GM12878 (cell line): Measurements from ENCODE around the gene CCDC149. TPM values are rescaled to one million over a fixed set of nuclear protein-coding genes. Genes with fewer than 3 reads are reported as not detected.

ENCODE experiments used
- ATAC-seq: fragments of 200-7000 bp; cut with Tn5 transposase; 3 replicates; pipeline ENCODE4 v1.9.1; 2020; ENCODE audit warnings: mild to moderate bottlenecking, moderate library complexity
- BruUV-seq: library from RNA; stranded (reverse); fragments of 400-500 nt; replicated peaks from 2 replicates; lab custom pipeline; 2021; lab: Mats Ljungman, UMichigan
- CTCF ChIA-PET: fragments of 300-600 bp; sonication (Branson Sonifier 250); formaldehyde crosslinking; extraction: SDS; loops from one replicate; lab custom pipeline; 2021; ENCODE audit warnings: inconsistent platforms; lab: Yijun Ruan, JAX
- POLR2A ChIA-PET: fragments of 350-600 bp; formaldehyde crosslinking; extraction: SDS; loops from one replicate; lab custom pipeline; 2021; ENCODE audit warnings: inconsistent platforms; lab: Charles Lee
- RAD21 ChIA-PET: fragments of 300-600 bp; sonication (Branson Sonifier 250); formaldehyde crosslinking; loops from one replicate; lab custom pipeline; 2023; ENCODE audit warnings: antibody characterized with exemption; ENCODE audit not compliant: unreplicated experiment; lab: Charles Lee
- SMC1A ChIA-PET: fragments of 300-600 bp; sonication (Branson Sonifier 250); formaldehyde crosslinking; loops from one replicate; lab custom pipeline; 2023; ENCODE audit not compliant: unreplicated experiment, uncharacterized antibody; lab: Charles Lee
- DNase-seq: peaks from one replicate; pipeline ENCODE4 v3.0.0-alpha.2; 2011; ENCODE audit warnings: low read depth, low spot score
- FAIRE-seq: peaks from 3 replicates; lab custom pipeline; 2011; peaks lifted over from hg19 to GRCh38; lab: Jason Lieb, UNC
- H2AFZ ChIP-seq: 2 replicates; pipeline ENCODE4 v1.6.0; 2011; ENCODE audit warnings: low read depth, low read length, control low read depth; ENCODE audit not compliant: control insufficient read depth
- H3K27ac ChIP-seq: 2 replicates; pipeline ENCODE4 v1.5.1; 2011; ENCODE audit warnings: control low read depth; ENCODE audit not compliant: control insufficient read depth, insufficient read depth
- H3K27me3 ChIP-seq, 2 experiments: replicated peaks in 1 of 2; 2 replicates each; pipeline versions ENCODE4 v1.6.0 to v1.6.1; 2011; ENCODE audit warnings: low read length in 1 of 2; ENCODE audit not compliant: control insufficient read depth in 2 of 2, insufficient read depth in 2 of 2
- H3K36me3 ChIP-seq, 2 experiments: 2 replicates each; pipeline ENCODE4 v1.5.1; 2011; ENCODE audit warnings: low read length in 1 of 2; ENCODE audit not compliant: control insufficient read depth in 2 of 2, insufficient read depth in 2 of 2
- H3K4me1 ChIP-seq: 2 replicates; pipeline ENCODE4 v1.6.1; 2011; ENCODE audit warnings: mild to moderate bottlenecking, low read length, moderate library complexity, mixed read lengths; ENCODE audit not compliant: control insufficient read depth, insufficient read depth
- H3K4me2 ChIP-seq: 2 replicates; pipeline ENCODE4 v1.6.0; 2011; ENCODE audit warnings: control low read depth; ENCODE audit not compliant: control insufficient read depth, insufficient read depth
- H3K4me3 ChIP-seq: fragments of 200-600 bp; sonication (generic); 2 replicates; pipeline ENCODE4 v1.5.1; 2016
- H3K79me2 ChIP-seq: 2 replicates; pipeline ENCODE4 v1.6.0; 2011; ENCODE audit warnings: low read length; ENCODE audit not compliant: control insufficient read depth, insufficient read depth
- H3K9ac ChIP-seq: 2 replicates; pipeline ENCODE4 v1.8.0; 2011; ENCODE audit warnings: low read length, control low read depth, mixed read lengths; ENCODE audit not compliant: control insufficient read depth, insufficient read depth
- H3K9me3 ChIP-seq: replicated peaks from 3 replicates; pipeline ENCODE4 v1.5.1; 2011; ENCODE audit warnings: mild to moderate bottlenecking, low read length; ENCODE audit not compliant: control insufficient read depth, insufficient read depth
- H4K20me1 ChIP-seq: 2 replicates; pipeline ENCODE4 v1.6.0; 2011; ENCODE audit not compliant: control insufficient read depth, insufficient read depth
- ATF3 ChIP-seq: IDR thresholded peaks from 2 replicates; pipeline ENCODE4 v1.6.1; 2011; ENCODE audit warnings: low read depth, mild to moderate bottlenecking, low read length, moderate library complexity, borderline replicate concordance; ENCODE audit errors: extremely low read depth
- CHD4 ChIP-seq: fragments of 200-600 bp; sonication (generic); IDR thresholded peaks from 2 replicates; pipeline ENCODE4 v1.6.1; 2016; ENCODE audit warnings: mild to moderate bottlenecking
- CREB1 ChIP-seq: IDR thresholded peaks from 2 replicates; pipeline ENCODE4 v1.6.1; 2012; ENCODE audit warnings: low read depth, mild to moderate bottlenecking, inconsistent platforms
- E2F4 ChIP-seq: IDR thresholded peaks from 2 replicates; pipeline ENCODE4 v1.6.1; 2012; ENCODE audit warnings: low read depth, low read length, improper control_type of control experiment
- MAX ChIP-seq: IDR thresholded peaks from 2 replicates; pipeline ENCODE4 v1.6.1; 2012; ENCODE audit warnings: low read depth, low read length, improper control_type of control experiment
- NR2C1 ChIP-seq: fragments of 450-650 bp; IDR thresholded peaks from 2 replicates; pipeline ENCODE4 v1.6.1; 2017; ENCODE audit warnings: antibody characterized with exemption, mild to moderate bottlenecking, moderate library complexity
- POLR2AphosphoS5 ChIP-seq: IDR thresholded peaks from 2 replicates; pipeline ENCODE4 v1.6.1; 2011; ENCODE audit warnings: mild to moderate bottlenecking, low read length, inconsistent platforms
- RBBP5 ChIP-seq: fragments of 200-600 bp; sonication (generic); conservative IDR thresholded peaks from 2 replicates; pipeline ENCODE4 v1.6.1; 2016
- ZBED1 ChIP-seq: IDR thresholded peaks from 2 replicates; pipeline ENCODE4 v1.6.1; 2016; ENCODE audit warnings: borderline replicate concordance
- WGBS: methylation state at CpG from one replicate; pipeline ENCODE4 v1.1.6; 2016; ENCODE audit warnings: low lambda C conversion rate; ENCODE audit not compliant: insufficient replicate concordance, insufficient coverage; ENCODE audit errors: missing lambda C conversion rate; 5-methylcytosine and 5-hydroxymethylcytosine counted together
- in situ Hi-C: fragments of 300-500 bp; cut with MboI; formaldehyde crosslinking; loops from 9 replicates; pipeline ENCODE4 v1.14.3; 2018; ENCODE audit warnings: mixed read lengths
- intact Hi-C: fragments of 100-400 bp; cut with micrococcal nuclease; formaldehyde crosslinking; loops from one replicate; pipeline ENCODE4 v1.14.2; 2022; ENCODE audit not compliant: unreplicated experiment
- polyA plus RNA-seq, 11 experiments: library from polyadenylated mRNA; depleted of rRNA in 4 of 11; unstranded in 6 of 11; stranded (reverse) in 5 of 11; fragments of >200 nt; fragmentation: Nextera tagmentation in 4 of 11; fragmentation: Illumina TruSeq in 1 of 11; extraction: Ambion mirVana in 4 of 11; extraction: Trizol in 1 of 11; gene quantifications; 1 replicate in 1 of 11; 2 replicates in 10 of 11; pipeline versions ENCODE4 v1.2.1 to v1.2.3, GENCODE V29; 2011 to 2016; ENCODE audit warnings: inconsistent platforms in 2 of 11, missing spikeins in 2 of 11, low read depth in 1 of 11
- total RNA-seq, 4 experiments: library from RNA; depleted of rRNA in 3 of 4; stranded (reverse); fragments of >200 nt in 3 of 4; fragmentation: Illumina TruSeq in 1 of 4; extraction: Trizol in 1 of 4; gene quantifications; 2 replicates each; pipeline versions ENCODE4 v1.2.1 to v1.2.3, GENCODE V29; 2013 to 2021

The CCDC149 gene
- total and polyA plus RNA-seq, 10 of the 15 experiments (the other 5 are each of a cell fraction or from before 2014, with no cell fraction given) = 0.03 to 0.04 (median 0.04) TPM; not detected in 7

- no peaks in the 10 kb centered on the region for H3K27me3 ChIP-seq
- H2AFZ ChIP-seq = no peak overlapping the region
- SMC1A ChIA-PET = no interaction called here
- POLR2A ChIA-PET = no interaction called here
- 19% methylated on average over 3 of the region's 3 CpGs for WGBS
- BruUV-seq = no TSS peak
- in situ Hi-C loops (no loop called here), intact Hi-C loops (no loop called here)
- FAIRE-seq (no peak), ATAC-seq (no peak), DNase-seq (no peak)
- no peak overlapping the region for H3K4me2 ChIP-seq
- no peaks in the 10 kb centered on the region for H3K79me2 ChIP-seq
- H3K4me3 ChIP-seq = no peak overlapping the region
- H4K20me1 ChIP-seq = no peaks in the 10 kb centered on the region
- no peak overlapping the region for H3K9ac ChIP-seq
- H3K27ac ChIP-seq = no peak overlapping the region
- TF ChIP-seq CREB1 = no peak
- no peak for TF ChIP-seq ZBED1
- no peak for TF ChIP-seq E2F4
- CTCF ChIA-PET = no interaction called here
- H3K36me3 ChIP-seq = no peaks in the 10 kb centered on the region
- peaks cover 7% of the 10 kb centered on the region for H3K4me1 ChIP-seq
- no peaks in the 10 kb centered on the region; the same call in 2 of the 3 replicates for H3K9me3 ChIP-seq
- RAD21 ChIA-PET = no interaction called here
Measured at GRCh38 chr4:24764345-24764744, 148.5 kb downstream of the CCDC149 start.

GRCh38 chr4:24763631-24764297, 149.1 kb downstream of the CCDC149 start:
- ChIA-PET SMC1A (no interaction called here), CTCF (no interaction called here), POLR2A (no interaction called here), RAD21 (no interaction called here)
- Histone ChIP-seq H3K9ac (no peak overlapping the region), H3K27ac (no peak overlapping the region), H3K4me3 (no peak overlapping the region), H3K9me3 (no peaks in the 10 kb centered on the region; the same call in 2 of the 3 replicates), H2AFZ (no peak overlapping the region), H3K27me3 (no peaks in the 10 kb centered on the region), H3K4me2 (no peak overlapping the region), H3K4me1 (peaks cover 2% of the 10 kb centered on the region), H3K36me3 (no peaks in the 10 kb centered on the region), H4K20me1 (no peaks in the 10 kb centered on the region), H3K79me2 (no peaks in the 10 kb centered on the region)
- no peak for DNase-seq
- TF ChIP-seq ATF3 (no peak), NR2C1 (no peak), RBBP5 (no peak), CHD4 (no peak), MAX (no peak), POLR2AphosphoS5 (no peak)
- intact Hi-C loops = no loop called here
- ATAC-seq = no peak
- WGBS = 18% methylated on average over 5 of the region's 5 CpGs
- in situ Hi-C loops = no loop called here
- no peak for FAIRE-seq
- BruUV-seq = no TSS peak
